Fibroblast of skin of back (primary cell): ENCODE measurements around the gene ARVCF.
"Not testable (repeated sequence)": the region's sequence is repeated elsewhere in the genome, so short reads cannot be mapped to it uniquely, and the experiment has no call there.

ENCODE experiments used
- DNase-seq: peaks from one replicate; pipeline ENCODE4 v3.0.0-alpha.2; 2013

The ARVCF gene

DNA sequence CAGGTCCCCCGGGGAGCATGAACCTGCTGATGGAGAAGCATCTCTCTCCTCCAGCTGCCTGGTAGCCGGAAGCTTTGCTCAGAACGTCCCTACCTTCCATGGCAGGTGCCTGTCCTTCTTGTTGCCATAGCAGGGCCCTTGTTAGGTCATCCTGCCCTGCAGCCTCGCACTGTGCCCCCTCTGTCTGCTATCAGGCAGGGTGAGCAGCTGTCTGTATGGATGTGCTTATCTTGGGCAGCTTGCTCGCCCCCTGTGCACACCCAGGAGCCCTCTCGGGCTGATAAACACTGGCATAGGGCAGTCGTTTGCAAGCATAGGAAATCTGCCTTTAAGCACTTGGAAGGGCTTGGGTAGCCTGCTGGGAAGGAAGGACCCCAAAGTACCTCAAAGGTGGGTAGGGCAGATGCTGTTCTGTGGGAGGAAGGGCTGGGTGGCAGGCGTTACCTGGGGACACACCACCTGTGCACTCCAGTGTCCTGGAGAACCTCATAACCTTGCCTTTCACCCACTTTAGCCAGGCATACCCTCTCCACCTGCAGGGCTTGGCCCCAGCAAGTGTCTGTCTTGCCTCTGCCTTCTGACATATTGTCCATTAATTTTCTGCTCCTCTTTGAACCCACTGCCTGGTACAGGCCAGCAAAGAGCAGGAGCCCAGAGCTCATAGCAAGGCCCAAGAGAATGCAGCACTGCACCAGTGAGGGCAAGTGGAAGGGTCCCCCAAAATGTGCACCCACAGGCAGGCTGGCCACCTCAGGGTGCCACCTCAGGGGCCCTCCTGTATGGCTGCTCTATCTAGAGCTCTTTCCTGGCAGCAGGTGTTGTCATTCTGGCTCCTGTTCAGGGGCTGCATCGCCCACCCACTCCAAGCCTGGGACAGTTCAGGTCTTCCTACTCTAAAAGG lies 83.0 kb downstream of the ARVCF start:
- no peak for DNase-seq

GRCh38 chr22:19932367-19933206 lies 84.0 kb downstream of the ARVCF start:
- DNase-seq = no peak

DNA sequence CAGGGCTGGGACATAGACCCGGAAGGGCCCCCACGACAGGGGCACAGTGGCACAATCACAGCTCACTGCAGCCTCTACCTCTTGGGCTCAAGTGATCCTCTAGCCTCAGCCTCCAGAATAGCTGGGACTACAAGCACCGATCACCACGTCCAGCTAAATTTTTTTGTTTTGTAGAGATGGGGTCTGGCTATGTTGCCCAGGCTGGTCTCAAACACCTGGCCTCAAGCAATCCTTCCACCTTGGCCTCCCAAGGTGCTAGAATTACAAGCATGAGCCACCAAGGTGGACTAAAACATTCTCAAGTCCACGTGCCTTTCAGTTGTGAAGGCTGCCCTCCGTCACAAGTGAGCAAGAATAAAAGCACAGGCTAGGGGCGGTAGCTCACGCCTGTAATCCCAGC lies 85.1 kb downstream of the ARVCF start:
- no peak for DNase-seq

DNA sequence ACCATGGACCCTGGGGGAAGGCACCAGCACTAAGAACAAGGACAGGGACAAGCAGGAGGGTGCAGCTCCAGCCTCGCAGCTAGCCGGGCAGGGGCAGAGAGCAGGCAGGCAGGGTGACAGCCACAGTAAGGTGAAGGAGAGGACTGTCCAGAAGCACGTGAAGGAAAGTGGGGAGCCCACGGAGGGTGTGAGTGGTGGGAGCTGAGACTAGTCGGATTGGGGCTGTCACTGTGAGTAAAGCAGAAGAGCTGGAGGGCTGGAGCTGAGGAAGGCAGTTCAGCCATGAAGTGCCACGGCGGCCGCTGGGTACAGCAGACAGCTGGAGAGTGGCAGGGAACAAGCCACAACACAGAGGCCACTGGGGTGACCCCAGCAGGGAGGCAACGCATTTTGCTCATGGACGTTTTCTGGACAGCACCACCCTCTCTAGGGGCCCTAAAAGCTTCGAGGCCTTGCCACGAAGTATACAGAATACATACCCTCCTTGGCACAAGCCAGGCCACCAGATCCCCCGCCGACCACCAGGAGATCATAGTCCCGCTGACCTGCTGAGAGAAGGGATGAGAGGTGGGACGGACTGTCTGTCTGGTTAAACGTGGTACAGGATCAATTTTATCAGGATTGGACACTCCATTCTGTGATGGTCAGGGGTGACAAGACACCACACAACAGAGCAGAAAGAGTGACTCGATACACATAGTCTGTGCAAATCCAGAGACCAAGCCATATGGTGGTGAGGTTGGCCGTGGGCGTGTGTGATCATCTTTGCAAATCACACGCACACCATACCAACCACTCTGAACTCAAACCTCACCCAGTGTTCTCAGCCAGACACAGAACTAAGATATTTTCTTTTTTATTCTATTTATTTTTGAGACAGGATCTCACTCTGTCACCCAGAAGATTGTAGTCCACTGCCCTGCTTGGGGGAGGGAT lies 85.8 kb downstream of the ARVCF start:
- no peak for DNase-seq

DNA sequence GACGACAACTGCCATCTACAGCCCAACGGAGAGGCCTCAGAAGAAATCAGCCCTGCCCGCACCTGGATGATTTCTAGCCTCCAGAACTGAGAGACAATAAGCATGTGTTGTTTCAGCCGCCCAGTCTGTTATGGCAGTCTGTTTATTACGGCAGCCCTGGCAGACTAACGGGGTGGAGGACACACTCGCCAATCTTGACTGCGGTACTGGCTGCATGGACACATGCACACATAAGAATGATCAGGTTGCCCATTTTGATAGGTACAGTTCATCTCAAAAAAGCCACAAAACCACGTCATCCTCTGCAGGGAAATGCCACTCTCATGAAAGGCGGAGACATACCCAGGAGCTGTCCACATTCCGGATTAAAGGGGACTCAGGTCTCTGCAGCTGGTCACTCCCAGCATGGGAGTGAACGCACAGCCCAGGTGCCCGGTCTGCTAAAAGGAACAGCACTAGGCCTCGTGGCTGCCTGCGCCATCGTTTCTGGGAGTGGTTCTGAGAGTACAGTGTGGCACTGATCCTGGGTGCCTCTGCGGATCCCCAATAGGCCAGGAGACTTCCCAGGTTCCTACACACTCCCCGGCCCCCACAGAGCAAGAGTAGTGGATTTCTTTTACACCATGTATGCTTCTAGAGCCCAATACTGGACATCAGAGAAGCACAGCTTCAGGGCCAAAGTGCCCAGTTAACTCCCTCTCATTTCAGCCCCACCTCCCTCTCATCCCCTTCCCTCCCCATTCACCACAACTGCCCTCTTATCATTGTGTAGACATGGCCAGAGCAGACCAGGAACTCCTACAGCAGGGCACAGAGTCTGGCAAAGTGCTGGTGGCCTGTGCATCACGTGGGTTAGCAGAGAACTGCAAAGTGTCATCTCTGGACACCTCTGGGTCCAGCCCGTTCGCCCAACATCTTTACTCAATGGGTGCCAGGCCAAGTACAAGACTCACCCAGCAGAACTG lies 86.8 kb downstream of the ARVCF start:
- DNase-seq = no peak

DNA sequence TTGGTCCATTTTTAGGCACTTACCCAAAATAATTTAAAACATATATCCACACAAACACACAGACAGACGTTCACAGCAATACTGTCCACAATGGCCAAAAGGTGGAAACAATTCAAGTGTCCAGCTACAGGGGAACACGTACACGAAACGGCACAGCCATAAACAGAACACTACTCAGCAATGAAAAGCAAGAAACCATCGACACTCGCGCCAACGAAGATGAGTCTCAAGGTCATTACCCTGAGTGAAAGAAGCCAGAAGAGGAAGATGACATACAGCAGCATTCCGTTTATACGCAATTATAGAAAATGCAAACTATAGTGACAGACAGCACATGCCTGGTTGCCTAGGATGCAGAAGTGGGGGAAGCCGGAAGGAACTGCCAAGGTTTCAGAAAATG lies 88.4 kb downstream of the ARVCF start:
- no peak for DNase-seq

DNA sequence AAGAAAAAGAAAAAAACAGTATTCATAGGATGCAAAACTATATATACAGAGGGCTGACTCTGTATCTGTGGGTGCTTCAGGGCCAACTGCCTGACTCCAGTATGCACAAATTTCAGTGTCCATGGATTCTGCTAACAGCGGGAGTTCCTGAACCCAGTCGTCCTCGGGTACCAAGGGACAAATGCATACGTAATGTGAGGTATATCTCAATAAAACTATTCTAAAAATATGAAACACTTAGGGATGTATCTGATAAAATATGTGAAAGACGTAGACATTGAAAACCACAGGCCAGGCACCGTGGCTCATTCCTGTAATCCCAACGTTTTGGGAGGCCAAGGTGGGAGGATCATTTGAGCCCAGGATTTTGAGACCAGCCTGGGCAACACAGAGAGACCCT lies 88.9 kb downstream of the ARVCF start:
- no peak for DNase-seq

DNA sequence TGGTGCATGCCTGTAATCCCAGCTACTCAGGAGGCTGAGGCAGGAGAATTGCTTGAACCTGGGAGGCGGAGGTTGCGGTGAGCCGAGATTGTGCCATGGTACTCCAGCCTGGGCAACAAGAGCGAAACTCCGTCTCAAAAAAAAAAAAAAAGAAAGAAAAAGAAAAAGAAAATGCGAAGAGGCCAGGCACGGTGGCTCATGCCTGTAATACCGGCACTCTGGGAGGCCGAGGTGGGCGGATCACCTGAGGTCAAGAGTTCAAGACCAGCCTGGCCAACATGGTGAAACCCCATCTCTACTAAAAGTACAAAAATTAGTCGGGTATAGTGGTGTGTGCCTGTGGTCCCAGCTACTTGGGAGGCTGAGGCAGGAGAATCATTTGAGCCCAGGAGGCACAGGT lies 90.6 kb downstream of the ARVCF start:
- not testable (repeated sequence) for DNase-seq

DNA sequence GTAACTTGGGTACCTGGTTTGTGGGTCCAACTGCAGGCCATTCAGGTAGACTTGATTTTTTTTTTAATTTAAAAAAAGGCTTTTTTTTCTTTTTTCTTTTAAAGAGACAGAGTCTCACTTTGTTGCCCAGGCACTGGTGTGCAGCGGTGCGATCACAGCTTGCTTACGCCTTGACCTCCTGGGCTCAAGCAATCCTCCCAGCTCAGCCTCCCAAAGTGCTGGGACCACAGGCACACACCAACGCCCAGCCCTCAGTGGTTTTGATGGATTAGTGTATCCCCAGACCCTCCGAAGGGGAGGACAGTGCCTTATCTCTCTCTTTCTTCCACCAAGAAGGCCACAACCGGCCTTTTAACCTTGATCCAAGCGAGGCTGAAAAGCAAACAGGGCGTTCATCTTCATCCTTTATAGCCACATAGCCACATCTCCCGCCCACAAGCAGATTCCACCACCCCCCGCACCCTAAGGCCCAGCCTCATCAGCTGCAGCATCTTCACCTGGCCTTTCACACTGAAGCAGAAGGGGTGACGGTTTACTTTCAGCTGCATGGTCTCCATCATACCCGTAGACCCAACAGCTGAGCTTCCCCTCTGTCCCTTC lies 92.6 kb downstream of the ARVCF start:
- no peak for DNase-seq

DNA sequence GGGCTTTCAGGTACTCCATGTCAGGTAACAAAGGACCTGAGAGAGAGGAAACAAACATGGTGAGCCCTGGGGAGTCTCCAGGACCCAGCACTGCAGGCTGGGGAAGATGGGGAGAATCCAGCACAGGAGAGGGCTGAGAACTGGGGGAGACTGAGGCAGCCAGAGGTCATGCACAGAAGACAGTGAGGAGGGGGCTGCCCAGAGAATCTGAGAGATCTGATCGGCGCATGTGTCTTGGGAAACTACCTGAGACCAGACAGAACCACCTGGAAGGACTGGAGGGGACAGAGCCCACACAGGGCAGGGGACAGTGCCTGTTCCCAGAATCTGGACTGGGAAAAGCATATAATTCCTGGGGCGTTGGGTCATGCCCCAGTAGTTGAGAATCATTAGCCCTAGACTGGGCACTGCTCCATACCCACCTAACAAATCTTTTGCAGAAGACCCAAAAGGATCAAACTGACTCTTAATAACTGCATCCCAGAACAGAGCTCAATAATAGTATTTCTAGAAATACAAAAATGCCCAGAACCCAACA lies 95.0 kb downstream of the ARVCF start:
- no peak for DNase-seq
